Activated CD4-positive, CD25-positive, alpha-beta regulatory T cell (primary cell): ENCODE measurements around the gene CHST11.

Source experiments
- DNase-seq, 4 experiments: peaks; one replicate each; lab custom pipeline; 2025; lab: John Stamatoyannopoulos, UW

Gene CHST11

GRCh38 chr12:104630230-104630670 is 173.5 kb downstream of the CHST11 start:
- DNase-seq: no peak

GRCh38 chr12:104631867-104632266 is 175.1 kb downstream of the CHST11 start:
- no peak for DNase-seq

DNA sequence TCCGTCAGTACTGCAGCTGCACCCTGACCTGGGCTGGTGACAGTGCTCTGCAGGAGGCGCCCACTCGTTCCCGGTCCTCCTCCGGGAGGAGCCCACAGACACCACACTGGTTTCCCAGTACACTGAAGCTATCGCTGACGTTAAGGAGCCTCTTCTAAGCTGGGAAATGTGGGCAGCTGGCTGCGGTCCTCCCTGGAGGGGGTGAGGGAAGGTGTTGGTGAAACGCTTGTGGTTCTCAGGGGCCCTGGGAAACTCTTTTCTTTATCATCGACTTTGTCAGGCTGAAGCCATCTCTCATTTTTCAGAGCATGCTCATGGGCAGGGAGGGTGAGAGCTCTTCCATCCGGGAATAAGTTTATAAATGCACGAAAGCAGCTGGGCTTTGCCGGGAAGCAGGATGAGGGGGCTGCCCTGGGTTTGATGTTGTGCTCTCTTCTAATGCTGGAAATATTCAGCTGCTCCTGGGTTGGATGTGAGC is 176.0 kb downstream of the CHST11 start:
- no peak for DNase-seq

DNA sequence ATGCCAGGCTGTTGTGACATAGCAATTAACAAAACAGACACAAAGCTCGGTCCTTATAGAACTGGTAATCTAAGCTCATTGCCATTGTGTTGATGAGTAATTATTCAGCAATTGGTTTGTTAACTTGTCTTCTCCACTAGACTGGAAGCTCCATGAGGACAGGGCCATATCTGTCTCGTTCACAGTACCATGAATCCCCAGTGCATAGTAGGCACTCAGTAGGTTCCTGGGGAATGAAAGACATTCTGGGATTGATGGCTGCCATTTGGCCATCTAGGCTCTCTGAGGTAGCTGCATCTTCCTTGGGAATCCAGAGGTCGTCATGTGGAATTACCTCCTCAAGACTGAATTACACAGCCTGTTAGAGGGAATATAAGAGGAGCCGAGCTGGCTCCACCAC is 177.3 kb downstream of the CHST11 start:
- no peak for DNase-seq

- no peak for DNase-seq
Measured at GRCh38 chr12:104634852-104635251, 178.1 kb downstream of the CHST11 start.

GRCh38 chr12:104635607-104636343 is 179.0 kb downstream of the CHST11 start:
- DNase-seq: no peak

DNA sequence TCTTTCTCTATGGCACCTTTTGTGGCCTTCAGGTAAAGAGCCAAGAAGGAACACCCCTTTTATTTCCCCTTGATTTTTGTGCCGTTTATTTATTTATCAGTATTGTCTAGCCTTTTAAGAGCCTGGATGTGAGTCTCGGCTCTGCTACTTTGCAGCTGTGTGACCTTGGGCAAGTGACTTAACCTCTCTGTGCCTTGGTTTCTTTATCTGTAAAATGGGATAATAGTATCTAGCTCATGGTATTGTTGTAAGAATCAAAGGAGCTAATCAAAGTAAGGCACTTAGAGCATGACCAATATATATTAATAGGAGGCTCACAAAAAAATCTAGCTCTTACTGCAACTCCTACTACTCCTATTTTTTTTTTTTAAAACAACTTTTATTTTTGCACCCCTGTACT is 179.7 kb downstream of the CHST11 start:
- DNase-seq: no peak

- no peak for DNase-seq
Measured at GRCh38 chr12:104637604-104638003, 180.9 kb downstream of the CHST11 start.

- no peak for DNase-seq
Measured at GRCh38 chr12:104638218-104638850, 181.6 kb downstream of the CHST11 start.

DNA sequence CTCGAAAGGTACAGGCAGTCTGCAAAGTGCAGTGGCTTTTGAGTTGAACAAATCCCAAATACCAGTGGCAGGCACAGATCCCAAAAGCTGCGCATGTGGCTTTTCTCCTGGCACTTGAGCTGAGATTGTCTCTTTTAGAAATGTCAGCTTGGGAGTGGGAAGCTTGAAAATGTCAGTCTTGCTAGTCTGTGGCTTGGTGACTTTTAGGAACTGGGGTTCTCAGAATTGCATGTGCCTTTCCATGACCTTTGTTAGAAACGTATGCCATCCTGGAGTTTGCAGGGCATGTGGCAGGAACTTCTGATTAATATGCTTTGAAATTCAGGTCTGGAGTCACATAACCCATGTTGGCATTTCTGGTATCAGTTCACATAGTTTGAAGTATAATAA is 182.1 kb downstream of the CHST11 start:
- DNase-seq: no peak

DNA sequence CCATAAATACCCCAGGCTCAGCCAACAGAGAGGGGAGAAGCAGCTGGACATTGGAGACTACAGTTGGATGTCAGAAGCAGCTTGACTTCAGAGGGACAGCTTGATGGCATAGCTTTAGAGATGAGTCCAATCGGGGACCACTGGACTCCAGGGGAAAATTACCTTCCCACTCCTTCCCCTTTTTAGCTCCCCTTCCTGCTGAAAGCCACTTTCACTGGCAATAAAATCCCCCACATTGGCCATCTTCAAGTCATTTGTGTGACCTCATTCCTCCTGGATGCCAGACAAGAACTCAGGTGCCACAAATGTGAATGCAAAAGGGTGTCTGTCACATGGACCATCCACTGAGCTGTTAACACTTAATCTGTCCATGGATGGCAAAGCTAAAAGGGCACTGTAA is 184.2 kb downstream of the CHST11 start:
- no peak for DNase-seq

- no peak for DNase-seq
Measured at GRCh38 chr12:104641862-104642261, 185.1 kb downstream of the CHST11 start.

GRCh38 chr12:104643093-104643818 is 186.5 kb downstream of the CHST11 start:
- no peak for DNase-seq

DNA sequence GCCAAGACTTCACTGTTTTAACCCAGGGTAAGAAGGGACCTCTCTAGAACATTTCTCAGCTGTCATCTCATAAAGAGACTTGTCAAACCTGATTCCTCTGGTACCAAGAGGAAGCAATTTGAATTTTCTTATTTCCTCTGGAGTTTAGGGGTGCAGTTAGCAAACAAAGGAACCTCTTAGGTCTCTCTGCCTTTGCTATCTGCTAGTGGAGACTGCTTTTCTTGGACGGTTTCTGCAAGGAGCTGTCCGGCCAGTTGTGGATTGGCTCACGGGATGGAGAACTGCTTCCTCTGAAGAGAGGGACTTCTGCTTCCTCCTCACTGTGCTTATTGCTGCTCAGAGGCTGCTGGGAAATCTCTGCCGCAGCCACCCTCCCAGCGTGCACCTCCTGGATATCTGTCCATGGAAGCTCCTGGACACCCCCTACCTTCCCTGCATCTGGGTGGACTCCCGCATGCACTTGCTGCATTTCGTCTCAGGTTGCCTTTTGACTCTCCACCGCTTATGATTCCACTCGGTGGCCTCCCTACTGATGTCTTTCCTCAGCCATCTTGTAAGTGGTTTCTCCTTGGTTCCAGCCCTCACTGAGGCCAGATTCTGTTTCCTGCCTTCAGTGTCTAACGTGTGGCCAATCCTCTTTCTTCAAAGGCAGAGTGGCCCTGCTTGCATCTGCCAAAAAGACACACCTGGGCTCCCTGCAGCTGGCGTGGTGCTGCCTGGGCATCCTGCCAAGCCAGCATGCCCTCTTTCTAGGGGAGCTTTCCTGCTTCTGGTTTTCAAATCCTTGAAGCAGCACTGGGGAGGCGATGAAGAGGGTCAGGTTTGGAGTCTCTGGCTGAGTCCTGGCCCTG is 187.3 kb downstream of the CHST11 start:
- DNase-seq: no peak

DNA sequence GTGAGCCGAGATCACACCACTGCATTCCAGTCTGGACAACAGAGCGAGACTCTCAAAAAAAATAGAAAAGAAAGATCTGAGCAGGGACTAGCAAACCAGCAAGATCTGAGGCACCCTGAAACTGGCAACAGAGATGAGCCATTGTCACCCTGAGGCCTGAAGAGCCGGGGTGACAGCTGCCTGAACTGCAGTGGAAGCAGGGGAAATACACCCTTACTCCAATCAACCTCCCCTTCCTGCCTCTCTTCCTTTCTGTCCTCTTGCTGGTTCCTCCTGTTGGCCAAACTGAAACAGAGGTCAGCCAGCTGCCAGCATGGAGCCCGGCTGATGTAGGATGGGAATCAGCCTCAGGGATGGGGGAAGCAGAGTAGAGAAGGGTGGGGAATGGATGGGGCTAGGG is 192.0 kb downstream of the CHST11 start:
- DNase-seq: no peak

DNA sequence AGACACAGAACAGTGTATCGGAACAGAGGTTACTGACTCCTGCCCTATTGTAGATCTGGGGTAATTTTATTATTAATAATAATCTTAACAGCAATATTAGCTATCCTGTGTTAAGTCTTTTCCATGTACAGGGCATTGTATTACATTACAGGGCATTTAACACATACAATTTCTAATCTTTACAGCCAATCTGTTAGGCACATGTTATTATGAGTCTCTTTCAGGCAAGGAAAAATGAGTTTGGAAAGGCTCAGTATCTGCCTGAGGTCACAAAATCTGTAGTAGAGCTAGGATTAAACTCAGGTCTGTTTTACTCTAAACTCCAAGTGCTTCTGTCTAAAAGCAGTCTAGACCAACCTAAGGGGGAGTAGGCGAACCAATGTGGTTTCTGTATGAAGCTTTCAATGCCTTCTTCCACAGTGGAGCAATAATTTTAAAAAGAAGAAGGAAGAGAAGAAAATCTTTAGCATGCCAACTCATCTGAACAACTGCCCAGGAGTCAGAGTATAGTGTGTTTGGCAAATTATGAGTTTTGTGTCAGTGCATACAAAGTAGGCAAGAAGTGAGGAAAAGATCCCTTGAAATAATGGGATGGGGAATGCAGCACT is 192.6 kb downstream of the CHST11 start:
- no peak for DNase-seq

DNA sequence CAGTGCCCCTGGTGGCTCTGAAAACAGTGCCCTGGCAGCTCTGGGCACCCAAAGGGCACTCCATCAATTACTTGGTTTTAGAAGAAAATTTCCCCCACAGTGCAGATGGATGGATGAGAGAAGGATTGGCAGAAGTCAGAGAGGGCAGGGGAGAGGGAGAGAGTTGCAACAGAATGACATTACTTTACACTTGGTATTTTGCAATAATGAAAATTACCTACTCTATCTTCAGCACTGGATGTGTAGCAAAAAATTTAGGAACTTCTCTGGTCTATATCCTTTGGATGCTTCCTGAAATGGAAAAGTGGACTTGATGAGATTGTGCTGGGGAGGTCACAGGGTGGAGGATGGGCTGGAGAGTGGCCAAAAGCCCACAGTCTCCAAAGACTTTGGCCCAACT is 193.2 kb downstream of the CHST11 start:
- no peak for DNase-seq

DNA sequence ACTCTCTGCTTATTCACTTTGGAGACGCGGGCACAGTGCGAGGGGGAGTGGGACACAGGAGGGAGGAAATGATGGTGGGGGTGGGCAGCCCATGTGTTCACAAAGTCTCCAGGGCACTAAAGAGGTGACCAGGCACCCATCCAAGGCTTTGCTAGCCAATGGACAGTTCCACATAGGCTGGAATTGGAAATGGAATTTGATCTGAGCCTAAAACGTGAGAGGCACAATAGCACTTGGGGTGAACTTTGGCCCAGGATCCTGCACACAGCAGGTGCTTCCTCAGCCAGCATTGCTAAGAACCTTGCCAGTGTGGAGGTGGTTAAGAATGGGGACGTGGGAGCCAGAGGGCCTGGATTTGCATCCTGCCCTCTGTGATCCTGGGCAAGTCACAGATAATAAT is 193.8 kb downstream of the CHST11 start:
- no peak for DNase-seq

- no peak for DNase-seq
Measured at GRCh38 chr12:104651811-104652210, 195.1 kb downstream of the CHST11 start.

DNA sequence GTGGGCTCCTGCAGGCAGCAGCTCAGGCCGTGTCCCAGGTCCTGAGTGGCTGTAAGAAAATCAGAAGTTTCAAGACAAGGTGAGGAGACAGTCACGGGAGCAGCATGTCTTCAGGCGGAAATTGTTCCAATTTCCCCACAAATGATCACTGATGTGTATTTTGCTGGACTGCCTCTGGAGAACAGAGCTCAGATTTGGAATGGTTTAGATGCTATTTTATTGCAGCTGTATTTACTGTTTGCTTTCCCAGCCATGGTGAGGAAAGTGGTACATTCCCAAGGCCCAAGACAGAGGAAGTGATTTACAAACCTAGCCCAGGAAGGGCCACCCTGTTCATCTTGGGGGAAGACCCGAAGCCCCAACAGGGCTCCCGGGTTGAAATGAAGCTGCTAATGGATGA is 195.6 kb downstream of the CHST11 start:
- no peak for DNase-seq

- DNase-seq: no peak
Measured at GRCh38 chr12:104652910-104653309, 196.2 kb downstream of the CHST11 start.
